ENCODE data around the gene TCTN1. TPM values are rescaled to one million over a fixed set of nuclear protein-coding genes. Genes with fewer than 3 reads are reported as not detected.

TCTN1 gene
- total RNA-seq, 1 experiment from 2014 or later: 40.0 TPM

DNA sequence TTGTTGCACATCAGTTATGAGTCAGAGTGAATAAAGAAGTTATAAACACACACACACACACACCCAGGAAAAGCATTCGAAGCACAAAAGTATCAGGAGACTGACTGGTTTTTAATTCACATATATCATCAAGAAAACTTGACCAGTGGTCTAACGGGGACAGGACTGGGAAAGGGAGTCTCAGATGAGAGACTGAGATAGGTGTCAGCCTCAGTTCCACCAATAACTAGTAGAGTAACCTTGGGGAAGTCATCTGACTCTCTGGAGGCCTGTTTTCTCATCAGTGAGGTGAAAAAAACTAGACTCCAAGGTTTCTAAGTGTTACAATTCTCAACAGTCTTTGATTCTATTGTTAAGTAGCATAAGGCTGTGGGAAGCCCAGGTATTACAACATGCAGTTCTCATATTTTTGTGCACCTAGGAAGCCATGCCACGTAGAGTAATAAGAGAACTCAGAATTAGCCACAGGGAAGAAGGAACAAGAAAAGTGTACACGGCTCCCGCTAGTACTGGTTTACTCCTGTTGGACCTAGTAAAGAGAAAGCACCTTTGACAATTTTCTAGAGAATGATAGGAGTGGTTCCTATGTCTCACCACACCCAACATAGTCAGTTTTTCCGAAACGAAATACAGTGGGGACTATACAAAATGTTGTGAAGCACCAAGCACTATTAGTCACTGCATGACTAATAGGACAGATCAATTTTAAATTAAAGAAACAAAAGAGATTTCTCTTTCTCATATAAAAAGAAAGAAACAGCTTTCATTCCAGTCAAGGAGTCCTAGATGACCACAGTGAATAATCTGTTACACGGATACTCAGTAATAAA, 35.9 kb upstream of the TCTN1 start:
- TF ChIP-seq, protein P1, sequence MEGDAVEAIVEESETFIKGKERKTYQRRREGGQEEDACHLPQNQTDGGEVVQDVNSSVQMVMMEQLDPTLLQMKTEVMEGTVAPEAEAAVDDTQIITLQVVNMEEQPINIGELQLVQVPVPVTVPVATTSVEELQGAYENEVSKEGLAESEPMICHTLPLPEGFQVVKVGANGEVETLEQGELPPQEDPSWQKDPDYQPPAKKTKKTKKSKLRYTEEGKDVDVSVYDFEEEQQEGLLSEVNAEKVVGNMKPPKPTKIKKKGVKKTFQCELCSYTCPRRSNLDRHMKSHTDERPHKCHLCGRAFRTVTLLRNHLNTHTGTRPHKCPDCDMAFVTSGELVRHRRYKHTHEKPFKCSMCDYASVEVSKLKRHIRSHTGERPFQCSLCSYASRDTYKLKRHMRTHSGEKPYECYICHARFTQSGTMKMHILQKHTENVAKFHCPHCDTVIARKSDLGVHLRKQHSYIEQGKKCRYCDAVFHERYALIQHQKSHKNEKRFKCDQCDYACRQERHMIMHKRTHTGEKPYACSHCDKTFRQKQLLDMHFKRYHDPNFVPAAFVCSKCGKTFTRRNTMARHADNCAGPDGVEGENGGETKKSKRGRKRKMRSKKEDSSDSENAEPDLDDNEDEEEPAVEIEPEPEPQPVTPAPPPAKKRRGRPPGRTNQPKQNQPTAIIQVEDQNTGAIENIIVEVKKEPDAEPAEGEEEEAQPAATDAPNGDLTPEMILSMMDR (conservative IDR thresholded peaks at IDR 0.05; ENCODE audit: low read depth, low read length): no peak
- no peak for TF ChIP-seq EZH2phosphoT487 (IDR thresholded peaks at IDR 0.05; ENCODE audit: borderline replicate concordance, low read length)
- no peak for TF ChIP-seq EZH2 (IDR thresholded peaks at IDR 0.05; ENCODE audit: low read length, unreplicated experiment)
- H2AFZ ChIP-seq (ENCODE audit: low read length): no peak overlapping the region
- H3K36me3 ChIP-seq (ENCODE audit: low read depth, low read length): peaks cover 4% of the 10 kb centered on the region; the same call in 1 of the 2 replicates
- peak overlapping the region; percentile 90 for H3K9ac ChIP-seq (ENCODE audit: low read length)
- H3K27ac ChIP-seq (ENCODE audit: low read length): peak overlapping the region; percentile 96
- peaks cover 21% of the 10 kb centered on the region for H3F3A ChIP-seq (ENCODE audit: low read length, unreplicated experiment)
- no peaks in the 10 kb centered on the region for H3K9me2 ChIP-seq (replicated peaks; ENCODE audit: low read length)
- CTCF ChIA-PET: interaction anchor here (1.9 kb wide), 1 partner anchor 22 kb away, joined by 8 read pairs; no protein-coding TSS in a partner anchor
- DNase-seq (peak; percentile 99), ATAC-seq (peak; percentile 70)
- peaks cover 51% of the 10 kb centered on the region for H3K4me1 ChIP-seq (ENCODE audit: insufficient read depth, low read length)
- no peaks in the 10 kb centered on the region for H3K9me3 ChIP-seq (ENCODE audit: low read length)
- TSS peak; percentile 93 for BruUV-seq (replicated peaks)
- H3K79me2 ChIP-seq (ENCODE audit: low read length): peaks cover 93% of the 10 kb centered on the region
- H3K27me3 ChIP-seq (ENCODE audit: low read length): no peaks in the 10 kb centered on the region
- H3K4me3 ChIP-seq (ENCODE audit: low read length): peak overlapping the region; percentile 64
- H3K4me2 ChIP-seq (ENCODE audit: low read length): peak overlapping the region; percentile 87
- peaks cover 28% of the 10 kb centered on the region for H4K20me1 ChIP-seq (ENCODE audit: low read length)
- POLR2A ChIA-PET (ENCODE audit: unreplicated experiment): interaction anchor here (0.6 to 1.0 kb wide), 3 partner anchors 12 to 100 kb away, joined by 3 to 4 read pairs (median 3); no protein-coding TSS in a partner anchor
- intact Hi-C loops (cut with micrococcal nuclease): loop anchor here (1.0 kb wide), 3 partner anchors 12 to 110 kb away; partner anchors contain the start of genes FAM216A and GPN3

DNA sequence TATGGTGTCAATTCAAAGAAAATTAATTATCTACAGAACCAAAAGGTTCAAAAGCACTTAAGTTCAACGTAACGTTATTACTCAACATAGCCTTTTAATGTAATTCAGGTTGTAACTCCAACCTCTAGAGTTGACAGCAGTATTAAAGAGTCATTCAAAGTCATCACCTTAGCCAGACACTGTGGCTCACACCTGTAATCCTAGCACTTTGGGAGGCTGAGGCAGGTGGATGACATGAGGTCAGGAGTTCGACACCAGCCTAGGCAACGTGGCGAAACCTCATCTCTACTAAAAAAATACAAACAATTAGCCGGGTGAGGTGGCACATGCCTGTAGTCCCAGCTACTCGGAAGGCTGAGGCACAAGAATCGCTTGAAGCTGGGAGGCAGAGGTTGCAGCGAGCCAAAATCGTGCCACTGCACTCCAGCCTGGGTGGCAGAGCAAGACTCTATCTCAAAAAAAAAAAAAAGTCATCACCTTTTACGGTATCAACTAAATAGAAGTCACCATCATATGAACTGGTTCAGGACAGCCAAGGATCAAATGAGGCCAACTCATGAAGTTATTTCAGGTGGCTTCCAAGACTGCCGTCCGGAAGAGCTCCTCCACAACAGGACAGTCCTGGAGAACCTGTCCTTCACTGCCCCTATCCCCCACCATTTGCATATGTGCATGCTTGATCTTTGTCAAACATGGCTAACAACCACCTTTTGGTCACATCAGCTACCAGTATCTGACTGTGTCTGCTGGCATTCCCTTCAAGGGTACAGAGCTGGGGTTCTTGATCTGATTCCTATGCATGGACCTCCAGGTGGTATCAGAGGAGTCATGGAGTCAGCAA, 35.0 kb upstream of the TCTN1 start:
- H3F3A ChIP-seq (ENCODE audit: low read length, unreplicated experiment): peaks cover 21% of the 10 kb centered on the region
- peaks cover 85% of the 10 kb centered on the region for H3K79me2 ChIP-seq (ENCODE audit: low read length)
- H3K27me3 ChIP-seq (ENCODE audit: low read length): no peaks in the 10 kb centered on the region
- no peak for DNase-seq
- TF ChIP-seq EZH2phosphoT487 (IDR thresholded peaks at IDR 0.05; ENCODE audit: borderline replicate concordance, low read length) (no peak), EZH2 (IDR thresholded peaks at IDR 0.05; ENCODE audit: low read length, unreplicated experiment) (no peak)
- TF ChIP-seq, protein P1 (conservative IDR thresholded peaks at IDR 0.05; ENCODE audit: low read depth, low read length): no peak
- no peaks in the 10 kb centered on the region for H3K9me3 ChIP-seq (ENCODE audit: low read length)
- H3K4me3 ChIP-seq (ENCODE audit: low read length): peak overlapping the region; percentile 64
- H3K27ac ChIP-seq (ENCODE audit: low read length): peak overlapping the region; percentile 96
- no peaks in the 10 kb centered on the region for H3K9me2 ChIP-seq (replicated peaks; ENCODE audit: low read length)
- peak; percentile 6 for ATAC-seq
- intact Hi-C loops (cut with micrococcal nuclease): loop anchor here (1.0 kb wide), 3 partner anchors 13 to 111 kb away; partner anchors contain the start of genes FAM216A and GPN3
- H3K36me3 ChIP-seq (ENCODE audit: low read depth, low read length): no peaks in the 10 kb centered on the region
- peak overlapping the region; percentile 90 for H3K9ac ChIP-seq (ENCODE audit: low read length)
- H3K4me1 ChIP-seq (ENCODE audit: insufficient read depth, low read length): peaks cover 57% of the 10 kb centered on the region
- no peak overlapping the region for H2AFZ ChIP-seq (ENCODE audit: low read length)
- H3K4me2 ChIP-seq (ENCODE audit: low read length): peak overlapping the region; percentile 87
- POLR2A ChIA-PET (ENCODE audit: unreplicated experiment): interaction anchor here (0.6 to 1.0 kb wide), 3 partner anchors 13 to 101 kb away, joined by 3 to 4 read pairs (median 3); no protein-coding TSS in a partner anchor
- CTCF ChIA-PET: interaction anchor here (1.9 kb wide), 1 partner anchor 21 kb away, joined by 8 read pairs; no protein-coding TSS in a partner anchor
- peaks cover 28% of the 10 kb centered on the region for H4K20me1 ChIP-seq (ENCODE audit: low read length)
- no TSS peak for BruUV-seq (replicated peaks)
